Adrenal gland (tissue), 12 donors: ENCODE measurements around the gene XIRP1. TPM values are rescaled to one million over a fixed set of nuclear protein-coding genes. Genes with fewer than 3 reads are reported as not detected.
"Not testable (repeated sequence)": the region's sequence is repeated elsewhere in the genome, so short reads cannot be mapped to it uniquely, and the experiment has no call there.

Source experiments
- DNase-seq, 7 donors: peaks; one replicate each; pipeline ENCODE4 v3.0.0-alpha.2; 2019 to 2020
- H3K27ac ChIP-seq, 5 donors: fragments of 200-600 bp; sonication (generic) in 4 of 5; 1 replicate in 3 of 5; 2 replicates in 2 of 5; pipeline versions ENCODE4 v1.5.1 to v1.8.0; 2016 to 2020; ENCODE audit warnings: mild to moderate bottlenecking in 1 of 5
- H3K27me3 ChIP-seq: fragments of 200-600 bp; 2 replicates; pipeline ENCODE4 v1.8.0; 2021
- H3K36me3 ChIP-seq, 2 donors: fragments of 200-600 bp; replicated peaks in 1 of 2; 1 replicate in 1 of 2; 2 replicates in 1 of 2; pipeline versions ENCODE4 v1.5.1 to v1.8.0; 2018 to 2022
- H3K4me1 ChIP-seq, 2 donors: fragments of 200-600 bp; replicated peaks in 1 of 2; 1 replicate in 1 of 2; 2 replicates in 1 of 2; pipeline versions ENCODE4 v1.5.1 to v1.8.0; 2018 to 2021
- H3K4me3 ChIP-seq, 4 donors: fragments of 200-600 bp; sonication (generic) in 3 of 4; one replicate each; pipeline ENCODE4 v1.5.1; 2016 to 2018
- H3K9me3 ChIP-seq, 3 donors: fragments of 200-600 bp; sonication (generic) in 1 of 3; replicated peaks in 1 of 3; 1 replicate in 2 of 3; 2 replicates in 1 of 3; pipeline versions ENCODE4 v1.5.1 to v1.8.0; 2016 to 2021
- POLR2A ChIP-seq, 2 donors: fragments of 450-650 bp; IDR thresholded peaks; one replicate each; pipeline ENCODE4 v1.6.1; 2017; ENCODE audit warnings: antibody characterized with exemption in 2 of 2, mild to moderate bottlenecking in 2 of 2, moderate library complexity in 1 of 2
- WGBS, 4 donors: extraction: QIAGEN DNeasy Blood & Tissue Kit in 2 of 4; methylation state at CpG; one replicate each; pipeline versions ENCODE4 v1.1.5 to v1.1.7; 2013 to 2017; 5-methylcytosine and 5-hydroxymethylcytosine counted together
- intact Hi-C, 2 donors: fragments of 100-400 bp; cut with DNase I; formaldehyde crosslinking; loops; one replicate each; pipeline versions ENCODE4 v1.14.1 to v1.15.0; 2022 to 2023
- polyA plus RNA-seq, 3 donors: library from polyadenylated mRNA; stranded (reverse); fragments of 200-250 nt in 2 of 3; fragments of 350-450 nt in 1 of 3; fragmentation: Illumina TruSeq in 1 of 3; extraction: RNeasy Lipid Tissue Mini Kit (QIAGEN cat#74804) in 1 of 3; gene quantifications; one replicate each; pipeline ENCODE4 v1.2.3, GENCODE V29; 2013 to 2014
- total RNA-seq, 9 donors: library from RNA; depleted of rRNA in 4 of 9; stranded (reverse); fragments of >200 nt in 4 of 9; fragments of 120-200 nt in 1 of 9; fragmentation: NEBNext Ultra II Directional in 1 of 9; extraction: Animal tissue kit (Norgen Biotek cat#: 25700) in 1 of 9; gene quantifications; one replicate each; pipeline versions ENCODE4 v1.1.0 to v1.2.4, GENCODE V29; 2013 to 2023
- TF ChIP-seq, protein P1 (sequence below), 6 experiments: fragments of 450-650 bp in 4 of 6; fragments of 200-600 bp in 2 of 6; sonication (generic) in 1 of 6; IDR thresholded peaks; 1 replicate in 5 of 6; 2 replicates in 1 of 6; pipeline versions ENCODE4 v1.5.1 to v1.8.0; 2016 to 2021; ENCODE audit warnings: antibody characterized with exemption in 6 of 6, mild to moderate bottlenecking in 2 of 6, moderate library complexity in 1 of 6
- donor health status: healthy with polysubstance abuse.
- donor health status: Bipolar disorder and iron deficiency.
- donor health status: DM: yes; HTN: yes; CAD: no.
- donor health status: DM: no; HTN: no; CAD: no.
- donor health status: DM: no; HTN: no; CAD: no.
- donor health status: DM: yes; HTN: yes; CAD: no.

Gene XIRP1
- total and polyA plus RNA-seq, 12 donors = under 0.01 to 0.48 (median 0.21) TPM; not detected in 6

DNA sequence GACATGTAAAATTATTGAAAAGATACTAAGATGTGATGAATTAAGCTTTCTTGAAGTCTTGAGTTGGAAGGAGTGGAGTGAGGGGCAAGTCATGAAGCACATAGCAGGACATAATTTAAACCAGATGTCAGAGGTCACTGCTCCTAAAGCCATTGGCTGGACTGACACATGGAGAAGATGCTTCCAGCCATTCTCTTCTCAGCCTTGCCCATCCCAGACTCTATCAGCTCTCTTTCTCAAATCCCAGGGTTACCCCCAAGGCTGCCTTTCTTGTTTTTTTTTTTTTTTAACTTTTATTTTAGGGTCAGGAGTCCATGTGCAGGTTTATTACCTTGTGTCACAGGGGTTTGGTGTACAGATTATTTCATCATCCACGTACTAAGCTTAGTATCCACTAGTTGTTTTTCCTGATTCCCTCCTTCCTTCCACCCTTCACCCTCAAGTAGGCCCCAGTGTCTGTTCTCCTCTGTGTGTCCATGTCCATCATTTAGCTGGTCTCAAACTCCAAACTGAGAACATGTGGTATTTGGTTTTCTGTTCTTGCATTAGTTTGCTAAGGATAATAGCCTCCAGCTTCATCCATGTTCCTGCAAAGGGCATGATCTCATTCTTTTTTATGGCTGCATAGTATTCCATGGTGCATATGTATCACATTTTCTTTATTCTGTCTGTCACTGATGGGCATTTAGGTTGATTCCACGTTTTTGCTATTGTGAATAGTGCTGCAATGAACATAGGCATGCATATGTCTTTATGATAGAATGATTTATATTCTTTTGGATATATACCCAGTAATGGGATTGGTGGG lies 18.9 kb downstream of the XIRP1 start:
- no peak overlapping the region for H3K4me3 ChIP-seq
- DNase-seq = no peak
- no peaks in the 10 kb centered on the region for H3K9me3 ChIP-seq
- no peak overlapping the region for H3K27ac ChIP-seq
- no peaks in the 10 kb centered on the region for H3K27me3 ChIP-seq
- peaks cover 6 to 10% of the 10 kb centered on the region in 2 donors for H3K4me1 ChIP-seq
- TF ChIP-seq, protein P1, sequence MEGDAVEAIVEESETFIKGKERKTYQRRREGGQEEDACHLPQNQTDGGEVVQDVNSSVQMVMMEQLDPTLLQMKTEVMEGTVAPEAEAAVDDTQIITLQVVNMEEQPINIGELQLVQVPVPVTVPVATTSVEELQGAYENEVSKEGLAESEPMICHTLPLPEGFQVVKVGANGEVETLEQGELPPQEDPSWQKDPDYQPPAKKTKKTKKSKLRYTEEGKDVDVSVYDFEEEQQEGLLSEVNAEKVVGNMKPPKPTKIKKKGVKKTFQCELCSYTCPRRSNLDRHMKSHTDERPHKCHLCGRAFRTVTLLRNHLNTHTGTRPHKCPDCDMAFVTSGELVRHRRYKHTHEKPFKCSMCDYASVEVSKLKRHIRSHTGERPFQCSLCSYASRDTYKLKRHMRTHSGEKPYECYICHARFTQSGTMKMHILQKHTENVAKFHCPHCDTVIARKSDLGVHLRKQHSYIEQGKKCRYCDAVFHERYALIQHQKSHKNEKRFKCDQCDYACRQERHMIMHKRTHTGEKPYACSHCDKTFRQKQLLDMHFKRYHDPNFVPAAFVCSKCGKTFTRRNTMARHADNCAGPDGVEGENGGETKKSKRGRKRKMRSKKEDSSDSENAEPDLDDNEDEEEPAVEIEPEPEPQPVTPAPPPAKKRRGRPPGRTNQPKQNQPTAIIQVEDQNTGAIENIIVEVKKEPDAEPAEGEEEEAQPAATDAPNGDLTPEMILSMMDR (IDR thresholded peaks at IDR 0.05) = no peak
- no peak for TF ChIP-seq POLR2A (IDR thresholded peaks at IDR 0.05)
- no peaks in the 10 kb centered on the region for H3K36me3 ChIP-seq
- intact Hi-C loops = no loop called here
- 54 to 73% (median 65%) methylated on average over 2 of the region's 2 CpGs for WGBS, 4 donors

DNA sequence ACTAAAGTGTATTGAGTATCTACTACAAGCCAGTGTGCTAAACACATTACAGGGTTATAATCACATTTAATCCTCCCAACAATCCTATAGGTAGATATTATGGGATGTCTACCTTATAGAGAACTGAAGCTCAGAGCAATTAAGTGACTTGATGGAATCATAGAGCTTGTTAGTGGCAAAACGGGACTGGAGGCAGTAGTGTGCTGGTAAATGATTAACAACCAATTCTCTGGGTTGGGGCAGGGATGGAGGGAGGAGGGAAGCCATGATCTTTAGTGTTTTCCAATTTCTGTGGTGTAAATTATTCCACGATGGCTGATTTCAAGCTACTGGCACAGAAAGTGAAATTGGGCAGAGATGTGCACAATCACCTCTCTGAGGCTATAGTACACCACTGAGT lies 20.5 kb downstream of the XIRP1 start:
- TF ChIP-seq POLR2A (IDR thresholded peaks at IDR 0.05) = no peak
- TF ChIP-seq, protein P1 (IDR thresholded peaks at IDR 0.05) = no peak
- Histone ChIP-seq H3K27ac (no peak overlapping the region), H3K27me3 (no peaks in the 10 kb centered on the region), H3K4me3 (no peak overlapping the region), H3K36me3 (no peaks in the 10 kb centered on the region), H3K4me1 (peaks cover 0 to 10% of the 10 kb centered on the region in 2 donors), H3K9me3 (no peaks in the 10 kb centered on the region)
- WGBS, 4 donors = 66 to 82% (median 71%) methylated on average over 2 of the region's 2 CpGs
- DNase-seq = no peak
- intact Hi-C loops = no loop called here

DNA sequence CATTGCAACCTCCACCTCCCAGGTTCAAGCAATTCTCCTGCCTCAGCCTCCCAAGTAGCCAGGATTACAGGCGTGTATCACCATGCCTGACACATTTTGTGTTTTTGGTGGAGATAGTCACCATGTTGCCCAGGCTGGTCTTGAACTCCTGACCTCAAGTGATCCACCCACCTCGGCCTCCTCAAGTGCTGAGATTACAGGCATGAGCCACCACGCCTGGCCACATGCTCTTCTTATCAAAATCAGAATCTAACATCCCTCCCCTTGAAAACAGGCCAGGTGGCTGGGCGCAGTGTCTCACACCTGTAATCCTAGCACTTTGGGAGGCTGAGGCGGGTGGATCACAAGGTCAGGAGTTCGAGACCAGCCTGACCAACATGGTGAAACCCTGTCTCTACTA lies 21.5 kb downstream of the XIRP1 start:
- H3K27ac ChIP-seq, H3K27me3 ChIP-seq, H3K4me3 ChIP-seq, intact Hi-C loops, H3K9me3 ChIP-seq, H3K36me3 ChIP-seq: not testable (repeated sequence)
- DNase-seq = peak in 1 of 7 donors; percentile 40
- 82 to 90% (median 86%) methylated on average over 5 to 6 of the region's 6 CpGs for WGBS, 4 donors
- H3K4me1 ChIP-seq = peaks cover 0 to 10% of the 10 kb centered on the region in 2 donors

DNA sequence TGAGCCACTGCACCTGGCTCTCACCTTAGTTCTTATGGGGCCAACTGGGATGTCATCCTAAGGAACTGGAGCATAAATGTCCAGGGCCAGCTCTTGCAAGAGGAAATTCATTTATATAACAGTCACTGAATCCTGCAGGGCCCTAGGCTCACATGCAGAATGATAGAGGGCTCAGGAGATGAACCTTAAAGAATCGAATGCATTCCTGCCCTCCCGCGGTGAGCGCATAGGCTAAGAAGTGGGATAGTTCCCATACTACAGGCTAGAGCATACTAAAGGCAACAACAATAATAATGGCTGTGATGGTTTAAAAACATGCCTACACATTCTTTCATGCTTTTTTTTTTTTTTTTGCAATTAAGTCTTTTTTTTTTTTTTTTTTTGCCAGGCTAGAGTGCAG lies 21.9 kb downstream of the XIRP1 start:
- WGBS, 4 donors = 80 to 94% (median 92%) methylated on average over 4 of the region's 4 CpGs
- Histone ChIP-seq H3K9me3 (no peaks in the 10 kb centered on the region), H3K4me3 (no peak overlapping the region), H3K36me3 (no peaks in the 10 kb centered on the region), H3K27me3 (no peaks in the 10 kb centered on the region), H3K27ac (no peak overlapping the region), H3K4me1 (peaks cover 0 to 10% of the 10 kb centered on the region in 2 donors)
- TF ChIP-seq, protein P1 (IDR thresholded peaks at IDR 0.05) = no peak
- no peak for TF ChIP-seq POLR2A (IDR thresholded peaks at IDR 0.05)
- DNase-seq = peak in 1 of 7 donors; percentile 23
- intact Hi-C loops = no loop called here

DNA sequence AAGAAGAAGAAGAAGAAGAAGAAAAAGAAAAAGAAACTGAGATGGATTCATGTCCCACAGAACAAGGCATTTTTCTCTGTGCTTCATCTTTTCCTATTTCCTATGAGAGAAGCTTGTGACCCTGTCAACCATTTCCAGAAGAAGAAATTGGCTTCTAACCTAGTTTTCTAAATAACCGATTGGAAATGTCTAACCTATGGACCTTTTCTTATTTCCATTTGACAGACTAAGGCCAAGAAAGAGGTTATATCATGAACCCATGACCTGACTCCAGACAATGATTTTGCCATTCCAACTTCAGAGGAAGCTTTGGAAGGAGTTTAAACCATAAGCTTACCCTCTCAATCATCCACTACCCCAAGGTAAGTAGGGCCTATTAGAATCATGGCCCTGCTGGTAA lies 22.7 kb downstream of the XIRP1 start:
- no peak for DNase-seq
- no peak for TF ChIP-seq POLR2A (IDR thresholded peaks at IDR 0.05)
- H3K27me3 ChIP-seq = no peaks in the 10 kb centered on the region
- H3K27ac ChIP-seq = no peak overlapping the region
- no peaks in the 10 kb centered on the region for H3K36me3 ChIP-seq
- peaks cover 0 to 10% of the 10 kb centered on the region in 2 donors for H3K4me1 ChIP-seq
- 46 to 74% (median 69%) methylated on average over 1 of the region's 1 CpG for WGBS, 4 donors
- H3K9me3 ChIP-seq = no peaks in the 10 kb centered on the region
- intact Hi-C loops = no loop called here
- no peak overlapping the region for H3K4me3 ChIP-seq
